Activated T-helper 1 cell treated with anti-CD3 and anti-CD28 coated beads, Interleukin-2, amount 50 U/mL, for 16 hours (primary cell): ENCODE measurements around the gene BASP1.
"Not testable (repeated sequence)": the region's sequence is repeated elsewhere in the genome, so short reads cannot be mapped to it uniquely, and the experiment has no call there.

Source experiments
- DNase-seq, 2 donors: peaks; one replicate each; pipeline ENCODE4 v3.0.0-alpha.2; 2020; ENCODE audit warnings: low read depth in 1 of 2, low spot score in 1 of 2

The BASP1 gene

DNA sequence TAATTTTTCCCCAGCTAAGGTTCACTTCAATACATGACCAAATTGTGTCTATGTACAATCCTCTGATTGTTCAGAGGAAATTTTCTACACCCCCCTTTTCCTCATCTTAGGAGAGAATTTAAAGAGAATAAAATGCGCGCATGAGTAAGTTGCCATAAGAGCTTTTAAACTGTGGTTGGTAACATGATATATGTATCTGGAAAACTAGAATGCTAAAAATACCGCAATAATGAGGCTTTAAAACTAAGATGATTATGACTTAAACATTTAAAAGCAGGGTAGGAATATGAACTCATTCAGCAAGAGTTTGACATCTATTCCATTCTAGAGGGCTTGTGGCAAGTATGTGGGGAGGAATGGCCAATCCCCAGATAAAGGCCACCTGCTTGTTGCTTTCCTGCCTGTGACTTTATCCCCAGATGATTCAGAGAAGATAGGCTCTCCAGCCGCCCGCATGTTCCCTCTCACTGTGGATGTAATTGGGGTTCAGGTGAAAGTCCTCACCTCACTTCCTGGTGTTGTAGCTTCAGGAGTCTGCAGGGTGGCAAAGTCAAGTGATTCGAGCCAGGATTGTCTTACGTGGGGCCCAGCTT is 26.5 kb upstream of the BASP1 start:
- no peak for DNase-seq

DNA sequence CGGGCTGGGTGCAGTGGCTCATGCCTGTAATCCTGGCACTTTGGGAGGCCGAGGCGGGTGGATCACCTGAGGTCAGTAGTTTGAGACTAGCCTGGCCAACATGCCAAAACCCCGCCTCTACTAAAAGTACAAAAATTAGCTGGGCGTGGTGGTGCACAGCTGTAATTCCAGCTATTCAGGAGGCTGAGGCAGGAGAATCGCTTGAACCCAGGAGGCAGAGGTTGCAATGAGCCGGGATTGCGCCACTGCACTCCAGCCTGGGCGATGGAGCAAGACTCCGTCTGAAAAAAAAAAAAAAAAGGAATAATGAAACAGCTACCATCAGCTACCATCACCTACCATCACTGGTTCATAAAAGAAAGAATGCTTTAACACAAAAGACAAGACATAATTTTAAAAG is 25.9 kb upstream of the BASP1 start:
- DNase-seq, result not testable (repeated sequence)

DNA sequence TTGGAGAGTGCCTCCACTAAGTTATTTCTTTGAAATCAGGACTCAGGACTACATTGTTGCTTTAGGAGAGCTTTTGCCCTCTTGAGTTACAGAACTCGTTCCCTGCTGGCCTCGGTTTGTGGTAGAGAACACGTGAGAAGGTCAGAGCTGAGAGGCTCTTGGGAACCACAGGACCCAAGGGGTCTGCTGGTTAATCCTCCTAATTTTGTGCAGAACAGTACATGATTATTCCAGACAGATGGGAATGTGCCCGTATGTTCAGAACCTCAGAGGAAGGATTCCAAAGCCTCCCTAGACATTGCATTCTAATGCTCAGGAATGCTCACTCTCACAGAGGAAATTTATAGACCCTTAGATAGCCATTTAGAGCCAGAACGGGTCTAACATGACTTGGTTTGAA is 25.2 kb upstream of the BASP1 start:
- DNase-seq, result no peak

DNA sequence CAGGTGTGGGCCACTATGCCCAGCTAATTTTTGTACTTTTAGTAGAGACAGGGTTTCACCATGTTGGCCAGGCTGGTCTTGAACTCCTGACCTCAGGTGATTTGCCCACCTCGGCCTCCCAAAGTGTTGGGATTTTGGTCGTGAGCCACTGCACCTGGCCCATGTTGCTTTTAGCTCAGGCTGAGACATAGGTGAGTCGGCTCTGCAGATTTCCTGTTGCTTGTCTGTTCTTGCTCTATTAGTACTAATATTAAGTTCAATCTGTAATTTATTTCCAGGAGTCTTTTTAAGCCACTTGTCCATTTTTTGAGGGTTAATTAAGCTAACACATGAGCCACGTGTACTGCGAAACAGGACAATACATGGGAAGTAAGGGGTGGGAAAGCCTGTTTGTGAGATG is 21.4 kb upstream of the BASP1 start:
- DNase-seq, result no peak

DNA sequence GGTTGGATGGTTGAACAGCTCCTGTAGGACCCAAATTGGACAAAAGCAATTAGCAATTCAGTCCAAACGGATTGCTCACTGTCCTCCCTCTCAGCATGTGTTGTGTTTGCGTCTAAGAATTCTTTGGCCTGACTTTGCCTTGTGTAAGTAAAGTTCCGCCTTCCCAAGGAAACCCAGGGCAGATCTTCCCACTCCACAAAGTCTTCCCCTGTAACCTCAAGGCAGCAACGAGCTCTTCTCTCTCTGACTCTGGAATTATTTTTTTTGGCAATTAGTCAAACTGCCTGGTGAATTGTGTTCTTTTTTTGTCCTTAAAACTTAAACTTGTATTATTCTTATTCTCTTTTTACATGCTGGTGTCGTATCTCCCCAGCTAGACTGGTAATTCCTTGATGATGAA is 20.7 kb upstream of the BASP1 start:
- DNase-seq, result no peak

DNA sequence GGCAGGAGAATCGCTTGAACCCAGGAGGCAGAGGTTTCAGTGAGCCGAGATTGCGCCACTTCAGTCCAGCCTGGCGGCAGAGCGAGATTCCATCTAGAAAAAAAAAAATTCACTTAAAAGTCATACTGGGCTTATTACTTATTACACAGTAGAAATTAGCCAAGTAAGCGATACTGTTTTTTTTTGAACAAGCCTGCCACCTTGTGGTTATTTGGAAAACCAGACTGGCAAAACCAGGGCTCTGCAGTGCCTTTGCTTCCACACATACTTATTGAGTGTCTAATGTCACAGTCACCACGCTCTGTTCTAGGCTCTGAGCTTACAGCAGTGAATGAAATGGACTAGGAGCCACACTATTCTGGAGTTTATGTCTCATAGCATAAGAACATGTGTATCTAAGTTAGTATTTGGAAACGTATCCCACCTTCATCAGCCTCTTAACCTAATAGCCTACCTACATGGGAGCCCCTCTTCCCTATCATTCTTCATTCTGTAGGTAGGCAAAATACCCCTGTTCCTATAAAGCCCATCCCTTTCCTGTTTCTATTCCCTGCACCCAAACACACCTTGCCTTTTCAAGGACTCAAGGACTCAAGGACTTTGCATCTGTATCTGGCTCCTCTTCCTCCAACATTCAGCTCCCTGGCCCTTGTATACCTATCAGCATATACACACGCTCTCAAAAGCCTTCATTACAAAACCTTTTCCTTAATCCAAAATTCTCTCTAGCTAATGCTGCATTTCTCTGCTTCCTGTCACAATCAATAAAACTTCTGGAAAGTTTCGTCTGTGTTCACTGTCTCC is 13.9 kb upstream of the BASP1 start:
- no peak for DNase-seq

DNA sequence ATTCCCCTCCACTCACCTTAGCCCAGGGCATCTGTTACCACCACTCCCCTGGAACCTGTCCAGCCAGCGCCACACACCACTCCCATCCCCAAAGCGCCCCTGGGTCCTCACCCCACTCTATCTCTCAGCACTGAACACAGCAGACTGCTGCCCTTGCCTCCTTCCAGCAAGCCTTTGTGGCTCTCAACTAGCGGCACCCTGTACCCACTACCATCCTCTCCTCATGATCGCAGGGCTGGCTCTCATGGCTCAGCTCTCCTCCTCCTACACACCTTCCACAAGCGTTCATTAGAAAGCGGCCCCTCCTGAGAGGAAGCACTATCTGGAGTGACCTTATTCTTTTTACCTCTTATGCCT is 13.3 kb upstream of the BASP1 start:
- DNase-seq, result no peak

DNA sequence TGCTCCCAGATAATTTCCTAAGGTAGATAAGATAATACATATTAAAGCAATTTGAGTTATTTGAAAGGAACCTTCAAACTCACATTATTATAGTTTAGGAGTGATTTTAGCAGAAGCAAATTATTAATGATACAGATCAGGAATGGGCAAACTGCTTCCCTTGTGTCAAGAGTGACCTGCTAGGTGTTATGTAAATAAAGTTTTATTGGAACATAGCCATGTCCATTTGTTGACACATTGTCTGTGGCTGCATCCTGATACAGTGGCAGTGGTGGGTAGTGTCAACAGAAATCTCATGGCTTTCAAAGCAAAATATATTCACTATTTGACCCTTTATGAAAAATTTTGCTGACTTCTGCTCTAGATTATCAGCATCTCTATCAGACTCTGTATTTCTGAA is 11.4 kb upstream of the BASP1 start:
- DNase-seq, result no peak

DNA sequence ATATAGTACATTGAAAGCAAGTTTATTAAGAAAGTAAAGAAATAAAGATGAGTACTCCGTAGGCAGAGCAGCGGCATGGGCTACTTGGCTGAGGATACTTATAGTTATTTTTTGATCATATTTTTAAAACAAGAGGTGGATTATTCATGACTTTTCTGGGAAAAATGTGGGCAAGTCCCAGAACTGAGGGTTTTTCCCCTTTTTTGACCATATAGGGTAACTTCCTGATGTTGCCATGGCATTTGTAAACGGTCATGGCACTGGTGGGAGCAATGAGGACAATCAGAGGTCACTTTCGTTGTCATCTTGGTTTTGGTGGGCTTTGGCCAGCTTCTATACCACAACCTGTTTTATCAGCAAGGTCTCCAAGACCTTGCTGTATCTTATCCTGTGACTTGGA is 5.2 kb upstream of the BASP1 start:
- no peak for DNase-seq

DNA sequence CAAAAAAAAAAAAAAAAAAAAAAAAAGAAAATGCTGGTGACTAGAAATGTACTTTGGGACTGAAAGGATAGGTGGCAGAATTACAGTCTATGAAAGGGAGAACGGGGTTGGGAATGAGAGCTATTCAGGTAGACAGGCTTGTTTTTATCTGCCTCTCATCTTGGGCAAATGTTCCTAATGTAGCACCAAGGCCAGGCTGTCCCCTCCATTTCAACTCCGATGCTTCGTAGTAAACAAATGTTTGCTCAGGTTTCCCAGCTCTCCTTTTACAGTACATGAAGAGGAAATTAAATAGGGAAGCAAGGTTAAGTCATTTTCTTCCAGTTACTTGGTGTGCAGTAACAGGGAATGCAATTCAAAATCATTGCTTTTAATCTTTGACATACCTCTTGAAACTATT is 4.4 kb upstream of the BASP1 start:
- no peak for DNase-seq

DNA sequence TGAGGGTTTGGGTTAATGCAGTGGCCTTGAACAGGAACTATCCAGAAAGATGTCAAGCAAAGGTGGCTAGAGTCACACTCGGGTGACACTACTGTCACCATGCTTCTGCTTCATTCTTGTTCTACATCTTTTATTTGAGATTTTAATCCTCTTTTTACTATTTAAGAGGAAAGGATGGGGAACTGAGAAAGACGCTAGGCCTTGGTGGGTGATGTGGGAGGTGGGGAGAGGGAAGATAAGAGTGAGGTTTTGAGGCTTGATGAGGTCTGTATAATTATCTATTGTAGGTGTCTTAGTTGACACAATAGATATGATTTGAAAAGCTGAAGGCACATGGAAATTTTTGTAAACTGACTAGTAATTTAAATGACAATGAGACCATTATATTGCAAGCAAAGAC is 3.5 kb upstream of the BASP1 start:
- no peak for DNase-seq

DNA sequence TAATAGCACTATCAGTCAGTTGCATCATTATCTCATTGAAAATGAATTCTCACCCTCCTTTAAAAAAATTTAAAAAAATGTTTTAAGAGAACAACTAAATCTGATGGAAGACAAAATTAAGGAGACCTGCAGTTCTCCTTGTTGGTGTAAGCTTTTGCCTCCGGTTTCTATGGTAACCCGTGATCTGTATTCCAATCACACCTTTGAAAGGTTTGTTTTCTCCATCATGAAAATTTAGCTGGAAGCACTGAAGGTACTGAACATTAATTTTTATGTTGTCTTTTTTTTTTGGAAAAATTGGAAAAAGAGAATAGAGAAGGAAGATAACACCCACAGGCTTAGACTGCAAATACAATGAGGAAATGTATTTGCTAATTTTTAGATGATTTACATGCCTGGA is 2.5 kb upstream of the BASP1 start:
- no peak for DNase-seq

DNA sequence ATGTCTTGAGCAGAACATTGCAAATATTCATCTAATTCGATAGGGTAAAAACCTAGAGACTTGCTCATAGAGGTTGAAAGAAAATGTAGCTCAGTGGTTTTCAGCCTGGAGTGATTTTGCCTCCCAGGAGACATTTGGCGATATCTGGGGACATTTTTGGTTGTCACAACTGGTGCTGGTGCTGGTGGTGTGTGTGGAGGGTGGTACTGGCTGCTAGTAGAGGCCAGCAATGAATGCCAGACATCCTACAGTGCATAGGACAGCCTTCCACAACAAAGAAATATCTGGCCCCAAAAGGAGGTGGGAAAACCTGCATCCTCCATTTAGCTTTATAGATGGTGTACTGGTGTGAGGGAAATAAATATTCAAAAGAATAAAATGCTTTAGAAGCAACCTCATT is 2.1 kb upstream of the BASP1 start:
- DNase-seq, result no peak

DNA sequence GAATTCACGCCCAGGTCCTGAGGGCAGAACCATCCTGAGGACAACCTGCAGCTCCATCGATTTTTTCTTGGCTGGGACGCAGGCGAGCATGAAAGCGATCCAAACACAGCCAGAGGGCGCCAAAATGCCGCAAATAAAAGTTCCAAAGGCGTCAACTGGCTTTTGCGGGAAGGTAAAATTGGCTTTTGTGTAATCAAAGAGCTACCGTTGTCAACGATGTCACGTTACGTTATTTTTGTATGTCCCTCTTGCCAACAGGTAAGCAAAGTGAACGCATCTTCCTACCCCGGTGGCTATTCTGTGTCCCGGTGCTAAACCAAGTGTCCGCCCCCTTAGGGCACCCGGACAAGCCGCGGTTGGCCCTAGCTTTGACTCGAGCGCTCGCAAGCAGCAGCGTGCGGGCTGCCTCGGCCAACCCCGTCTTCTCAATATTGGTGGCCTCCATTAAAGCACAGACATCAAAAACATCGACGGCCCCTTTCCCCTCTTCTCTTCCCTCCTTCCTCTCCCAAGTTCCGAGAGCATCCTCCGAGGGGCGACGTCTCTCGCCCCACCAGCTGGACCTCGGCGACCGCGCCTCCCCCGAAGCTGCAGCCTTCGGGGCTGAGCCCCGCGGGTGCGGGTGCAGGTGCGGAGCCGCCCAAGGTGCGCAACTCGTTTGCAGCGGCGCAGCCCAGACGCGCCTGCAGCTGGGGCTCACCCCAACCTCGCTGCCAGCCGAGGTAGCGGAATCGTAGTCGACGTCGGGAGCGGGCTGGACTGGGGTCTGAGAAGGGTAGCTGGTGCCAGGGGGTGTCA is 1.1 kb upstream of the BASP1 start:
- DNase-seq, result no peak

DNA sequence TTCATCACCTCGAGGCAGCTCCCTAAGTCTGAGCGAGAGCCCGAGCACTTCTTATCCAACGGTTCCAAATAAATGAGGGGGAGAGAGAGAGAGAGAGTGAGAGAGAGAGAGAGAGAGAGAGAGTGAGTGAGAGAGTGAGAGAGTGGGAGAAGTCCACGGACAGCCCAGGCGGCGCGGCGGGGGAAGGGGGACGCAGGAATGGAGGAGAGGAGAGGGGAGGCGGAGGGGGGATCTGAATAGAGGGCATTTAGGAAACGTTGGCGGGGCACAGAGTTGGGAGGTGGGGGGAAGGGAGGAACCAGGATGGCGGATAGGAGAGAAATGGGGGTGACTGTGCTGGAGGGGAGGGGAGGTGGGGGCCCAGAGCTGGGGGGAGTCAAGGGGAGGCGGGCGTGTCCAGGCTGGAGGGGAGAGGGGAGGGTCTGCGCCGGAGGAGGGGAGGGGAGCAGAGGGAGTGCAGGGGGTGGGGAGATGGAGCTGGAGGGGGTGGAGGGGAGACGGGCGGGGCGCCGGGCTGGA is 398 bp upstream of the BASP1 start:
- no peak for DNase-seq

DNA sequence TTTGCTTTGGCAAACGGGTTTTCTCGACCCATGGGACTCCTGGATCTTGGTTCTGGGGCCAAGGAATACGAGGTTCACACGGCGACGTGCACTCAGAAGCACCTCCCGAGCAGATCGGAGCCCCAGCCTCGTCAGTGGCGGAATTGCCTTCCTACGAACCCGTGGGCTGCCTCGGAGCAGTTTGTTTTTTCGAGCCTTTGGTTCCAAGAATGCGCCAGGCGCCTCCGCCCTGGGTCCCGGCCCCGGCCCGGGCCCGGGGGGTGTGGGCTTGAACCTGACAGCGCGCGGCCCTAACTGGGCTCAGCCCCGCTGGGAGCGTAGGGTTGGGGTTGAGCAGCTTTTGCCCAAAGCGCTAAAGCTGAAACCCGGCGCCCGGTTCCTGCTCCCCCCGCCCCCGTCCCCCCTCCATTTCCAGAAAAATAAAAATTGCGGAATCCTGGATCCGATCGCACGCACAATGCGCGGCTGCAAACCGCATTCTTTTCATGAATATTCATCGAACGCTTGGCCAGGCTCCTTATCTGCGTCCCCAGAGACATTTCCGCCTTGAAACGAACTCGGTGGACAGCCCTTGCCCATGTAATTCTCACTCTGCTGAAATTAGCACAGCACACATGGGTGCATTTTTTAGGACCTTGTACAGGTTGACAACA is 1.0 kb downstream of the BASP1 start:
- no peak for DNase-seq

DNA sequence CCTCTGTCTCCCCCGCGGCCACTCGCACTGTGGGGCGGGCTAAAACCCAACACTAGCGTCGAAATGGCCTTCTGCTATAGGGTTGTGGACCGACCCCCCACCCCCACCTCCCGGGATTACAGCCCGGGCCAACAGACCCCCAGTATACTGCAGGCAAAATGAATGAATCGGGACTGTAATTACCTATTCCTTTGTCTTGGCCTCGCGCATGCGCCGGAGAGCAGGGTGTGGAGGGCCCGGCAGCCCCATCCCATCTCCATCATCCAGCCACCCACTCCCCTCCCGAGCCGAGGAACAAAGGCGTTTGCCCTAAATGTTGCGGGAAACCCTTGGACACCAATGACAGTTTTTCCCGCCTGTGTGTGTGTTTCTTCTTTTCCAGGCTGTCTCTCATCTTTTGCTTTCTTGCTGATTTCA is 1.6 kb downstream of the BASP1 start:
- DNase-seq, result no peak

DNA sequence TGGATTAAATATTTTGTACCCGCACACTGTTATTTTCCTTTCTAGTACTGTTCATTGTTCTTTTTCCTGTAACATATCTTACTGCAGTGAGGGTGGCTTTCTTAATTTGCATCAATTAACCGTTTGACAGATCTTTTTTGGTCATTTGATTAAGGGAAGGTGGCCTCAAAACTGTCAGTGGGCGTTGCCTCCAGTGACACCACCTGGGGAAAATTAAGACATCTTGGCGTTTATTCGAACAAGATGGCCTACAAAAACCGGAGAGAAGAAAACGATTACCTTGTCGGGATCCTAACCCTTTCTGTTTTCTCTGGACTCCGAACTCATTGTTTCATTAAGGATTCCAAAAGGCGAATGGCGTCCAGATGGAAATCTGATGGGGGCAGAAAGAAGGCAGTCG is 2.0 kb downstream of the BASP1 start:
- no peak for DNase-seq

DNA sequence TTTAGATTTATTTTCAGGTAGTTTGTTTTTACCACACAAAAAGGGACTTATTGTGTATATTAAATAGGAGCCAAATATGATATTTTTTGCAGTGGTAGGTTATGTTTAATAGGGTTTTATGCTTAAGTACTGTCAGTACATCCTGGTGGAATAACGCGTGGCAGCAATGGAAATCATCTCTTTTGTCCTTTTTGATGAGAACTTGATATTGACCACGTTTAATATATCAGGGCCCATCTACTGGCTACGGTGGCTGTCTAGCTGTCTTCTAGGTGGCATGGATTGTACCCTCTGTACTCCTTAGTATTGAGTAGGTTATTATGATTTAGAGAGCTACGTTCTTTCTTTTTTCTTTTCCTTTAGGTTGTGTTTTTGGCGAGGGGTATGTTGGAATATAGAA is 2.6 kb downstream of the BASP1 start:
- DNase-seq, result no peak

DNA sequence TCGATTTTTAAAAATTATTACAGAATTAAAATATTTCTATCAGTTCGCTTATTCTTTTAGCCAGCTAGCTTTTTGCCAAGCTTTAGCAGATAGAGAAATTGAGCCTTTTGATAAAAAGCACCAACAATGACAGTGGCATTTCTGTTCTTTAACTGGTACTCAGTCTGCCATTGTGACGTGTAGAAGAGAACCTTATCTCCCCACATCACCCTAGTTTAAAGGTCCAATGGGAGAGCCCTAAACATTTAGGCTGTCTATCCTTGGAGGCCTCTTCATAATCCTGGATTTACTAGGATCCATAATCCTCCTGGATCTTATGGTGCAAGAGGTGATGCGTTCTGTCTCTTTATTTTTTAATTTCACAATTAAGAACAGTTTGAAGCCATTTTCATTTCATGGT is 3.0 kb downstream of the BASP1 start:
- no peak for DNase-seq

DNA sequence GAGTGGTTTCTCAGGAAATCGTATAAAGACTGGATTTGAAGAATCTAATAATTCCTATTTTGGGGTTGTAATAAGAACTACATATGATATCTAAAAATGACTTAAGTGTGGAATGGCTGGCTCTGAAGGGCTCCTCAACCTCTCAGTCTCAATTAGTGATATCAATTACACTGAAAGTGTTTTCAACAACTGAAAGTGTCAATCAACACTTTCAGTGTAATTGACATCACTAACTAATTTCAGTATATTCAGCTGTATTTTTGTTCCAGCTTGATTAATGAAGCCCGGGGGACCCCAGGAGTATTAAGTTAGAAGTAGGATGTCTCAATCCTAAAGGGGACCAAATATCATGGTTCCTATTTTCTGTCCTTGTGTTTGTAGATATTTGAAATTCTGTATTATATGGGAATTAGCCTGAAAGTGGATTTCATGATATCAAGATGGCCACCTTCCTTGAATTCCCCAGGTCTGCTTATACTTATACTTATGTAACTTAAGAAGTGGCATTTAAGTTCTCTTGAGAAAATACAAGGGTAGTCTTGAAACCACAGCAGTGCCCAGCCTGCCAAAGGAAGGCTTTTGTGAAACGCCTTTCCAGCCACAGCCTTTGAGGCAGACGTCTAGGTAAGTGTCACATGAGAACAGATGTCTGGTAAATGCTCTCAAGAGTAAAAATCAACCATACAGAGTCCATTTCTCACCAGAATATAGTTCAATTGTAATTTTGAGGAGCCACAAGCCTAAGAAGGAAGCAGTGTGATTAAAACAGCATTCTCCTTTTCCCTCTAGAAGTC is 4.6 kb downstream of the BASP1 start:
- no peak for DNase-seq
